ENCODE results near the gene CLEC4A.
"Not testable (repeated sequence)": the region's sequence is repeated elsewhere in the genome, so short reads cannot be mapped to it uniquely, and the experiment has no call there.

Gene CLEC4A

GRCh38 chr12:8123124-8123912 lies at the start of gene CLEC4A:
TSS of gene CLEC4A (plus strand) at chr12:8123617. CDS start at chr12:8123879, 262 bp downstream.
- DNase-seq: no peak

GRCh38 chr12:8075935-8076334 lies 47.5 kb upstream of the CLEC4A start:
- DNase-seq: no peak

GRCh38 chr12:8076366-8076765 lies 47.1 kb upstream of the CLEC4A start:
- no peak for DNase-seq

- DNase-seq: no peak
These were observed 46.2 kb upstream of the CLEC4A start for GRCh38 chr12:8077207-8077606.

- DNase-seq: peak; percentile 53
These were observed 45.0 kb upstream of the CLEC4A start for GRCh38 chr12:8078398-8078797.

GRCh38 chr12:8078916-8079315 lies 44.5 kb upstream of the CLEC4A start:
- no peak for DNase-seq

GRCh38 chr12:8080120-8080519 lies 43.3 kb upstream of the CLEC4A start:
- no peak for DNase-seq

GRCh38 chr12:8081251-8081920 lies 42.0 kb upstream of the CLEC4A start:
- no peak for DNase-seq

- no peak for DNase-seq
These were observed 40.7 kb upstream of the CLEC4A start for GRCh38 chr12:8082808-8083100.

GRCh38 chr12:8084351-8084750 lies 39.1 kb upstream of the CLEC4A start:
- not testable (repeated sequence) for DNase-seq

- no peak for DNase-seq
These were observed 35.8 kb upstream of the CLEC4A start for GRCh38 chr12:8087666-8088065.

- DNase-seq: no peak
These were observed 34.8 kb upstream of the CLEC4A start for GRCh38 chr12:8088574-8088973.

- DNase-seq: not testable (repeated sequence)
These were observed 34.1 kb upstream of the CLEC4A start for GRCh38 chr12:8089277-8089676.

GRCh38 chr12:8089716-8090115 lies 33.7 kb upstream of the CLEC4A start:
- DNase-seq: no peak

GRCh38 chr12:8093291-8093690 lies 30.1 kb upstream of the CLEC4A start:
- no peak for DNase-seq

GRCh38 chr12:8096281-8096915 lies 27.0 kb upstream of the CLEC4A start:
- no peak for DNase-seq

- no peak for DNase-seq
These were observed 24.2 kb upstream of the CLEC4A start for GRCh38 chr12:8099235-8099634.

GRCh38 chr12:8108808-8109398 lies 14.5 kb upstream of the CLEC4A start:
- peak; percentile 79 for DNase-seq

- DNase-seq: not testable (repeated sequence)
These were observed 10.3 kb upstream of the CLEC4A start for GRCh38 chr12:8113117-8113516.

GRCh38 chr12:8120072-8120713 lies 3.2 kb upstream of the CLEC4A start:
- DNase-seq: no peak

- DNase-seq: no peak
These were observed 3.7 kb downstream of the CLEC4A start for GRCh38 chr12:8127138-8127537.

- DNase-seq: not testable (repeated sequence)
These were observed 10.4 kb downstream of the CLEC4A start for GRCh38 chr12:8133636-8134397.

Data from right forelimb (tissue), 1 donor.